OCI-LY1 (cell line): Measurements from ENCODE around the gene LRRC28.

Experiments used
- CTCF ChIP-seq: fragments of 200-600 bp; sonication (generic), shearing (Covaris generic); IDR thresholded peaks from 2 replicates; pipeline ENCODE4 v1.5.1; 2017; ENCODE audit warnings: mild to moderate bottlenecking, antibody characterized with exemption, low read length, moderate library complexity, mixed read lengths
- EZH2 ChIP-seq: fragments of 200-600 bp; sonication (generic), shearing (Covaris generic); IDR thresholded peaks from 2 replicates; pipeline ENCODE4 v1.8.0; 2017; ENCODE audit warnings: borderline replicate concordance, mixed run types, mild to moderate bottlenecking, antibody characterized with exemption, low read length, moderate library complexity, mixed read lengths

- TF ChIP-seq CTCF = no peak
- no peak for TF ChIP-seq EZH2
Observed at GRCh38 chr15:99209326-99209725, 42.0 kb upstream of the LRRC28 start.
